ENCODE results near the gene PRICKLE4. TPM values are rescaled to one million over a fixed set of nuclear protein-coding genes. Genes with fewer than 3 reads are reported as not detected.

The PRICKLE4 gene
- total and polyA plus RNA-seq, 2 of the 13 experiments (the other 11 are each of a cell fraction or from before 2014, with no cell fraction given), result 0.92 to 1.2 TPM

DNA sequence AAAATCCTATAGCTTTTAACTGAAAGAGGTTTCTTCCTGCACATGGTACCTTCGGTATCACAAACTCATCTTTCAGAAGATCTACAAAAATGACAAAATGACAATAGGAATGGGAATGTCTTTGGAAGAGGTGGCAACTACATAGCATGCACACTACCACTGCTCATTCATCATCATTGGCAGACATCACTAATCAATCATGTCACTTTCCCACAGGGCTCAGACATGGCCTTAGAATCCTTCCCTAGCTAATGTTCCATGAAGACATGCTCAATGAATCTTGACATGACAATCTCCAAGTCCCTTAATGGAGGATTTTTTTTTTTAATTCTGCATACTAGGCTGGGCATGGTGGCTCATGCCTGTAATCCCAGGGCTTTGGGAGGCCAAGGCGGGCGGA is 30.2 kb upstream of the PRICKLE4 start:
- in situ Hi-C loops (cut with HindIII; ENCODE audit: extremely low pct_ligation_motif_present, low pct_unique_long_range_greater_than_20kb), result no loop called here
- intact Hi-C loops (cut with micrococcal nuclease; ENCODE audit: unreplicated experiment), result no loop called here
- Histone ChIP-seq H3K79me2 (ENCODE audit: insufficient read depth, low read length) (no peaks in the 10 kb centered on the region), H3K4me1 (ENCODE audit: insufficient read depth, low read length) (peaks cover 64% of the 10 kb centered on the region), H4K20me1 (ENCODE audit: insufficient read depth, low read length) (no peaks in the 10 kb centered on the region), H3K27ac (ENCODE audit: extremely low read length, insufficient read depth, low read length) (no peak overlapping the region), H3K9me3 (ENCODE audit: low read length) (no peaks in the 10 kb centered on the region), H3K4me2 (ENCODE audit: low read depth, low read length) (no peak overlapping the region), H2AFZ (ENCODE audit: low read length) (no peak overlapping the region), H3K27me3 (ENCODE audit: control insufficient read depth in 1 of 2, insufficient read depth in 2 of 2, low read length in 2 of 2) (no peaks in the 10 kb centered on the region), H3K4me3 (replicated peaks in 1 of 3; ENCODE audit: insufficient read depth in 1 of 3, low read depth in 2 of 3, low read length in 3 of 3) (no peak overlapping the region), H3K36me3 (replicated peaks in 1 of 2; ENCODE audit: control insufficient read depth in 1 of 2, insufficient read depth in 2 of 2, low read length in 2 of 2) (no peaks in the 10 kb centered on the region), H3K9ac (ENCODE audit: insufficient read depth, low read depth, low read length) (no peak overlapping the region)
- no peak for DNase-seq (ENCODE audit: low spot score)
- WGBS (ENCODE audit: low lambda C conversion rate), result 100% methylated on average over 3 of the region's 3 CpGs
- POLR2A ChIA-PET, result interaction anchor here (1.4 to 7.2 kb wide), 3 partner anchors 9 to 17 kb away, joined by 5 to 94 read pairs (median 12); no protein-coding TSS in a partner anchor
- BruUV-seq (replicated peaks), result no TSS peak
- CTCF ChIA-PET (ENCODE audit: low intra/inter-chr PET ratio, low total read pairs), result no interaction called here
- TF ChIP-seq HNRNPUL1 (IDR thresholded peaks at IDR 0.05; ENCODE audit: low read depth, low read length), result no peak
- no peak for TF ChIP-seq DPF2 (CRISPR knock-in tag; IDR thresholded peaks at IDR 0.05; ENCODE audit: borderline replicate concordance, low read depth)
- TF ChIP-seq, protein P1, sequence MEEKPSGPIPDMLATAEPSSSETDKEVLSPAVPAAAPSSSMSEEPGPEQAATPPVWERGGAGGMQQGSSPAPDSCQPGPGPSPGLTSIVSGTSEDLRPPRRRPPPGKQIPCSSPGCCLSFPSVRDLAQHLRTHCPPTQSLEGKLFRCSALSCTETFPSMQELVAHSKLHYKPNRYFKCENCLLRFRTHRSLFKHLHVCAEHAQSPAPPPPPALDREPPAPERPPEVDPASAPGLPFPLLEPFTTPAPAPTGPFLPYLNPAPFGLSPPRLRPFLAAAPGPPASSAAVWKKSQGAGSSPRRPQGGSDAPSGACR (CRISPR knock-in tag; IDR thresholded peaks at IDR 0.05), result no peak
- TF ChIP-seq, protein P2, sequence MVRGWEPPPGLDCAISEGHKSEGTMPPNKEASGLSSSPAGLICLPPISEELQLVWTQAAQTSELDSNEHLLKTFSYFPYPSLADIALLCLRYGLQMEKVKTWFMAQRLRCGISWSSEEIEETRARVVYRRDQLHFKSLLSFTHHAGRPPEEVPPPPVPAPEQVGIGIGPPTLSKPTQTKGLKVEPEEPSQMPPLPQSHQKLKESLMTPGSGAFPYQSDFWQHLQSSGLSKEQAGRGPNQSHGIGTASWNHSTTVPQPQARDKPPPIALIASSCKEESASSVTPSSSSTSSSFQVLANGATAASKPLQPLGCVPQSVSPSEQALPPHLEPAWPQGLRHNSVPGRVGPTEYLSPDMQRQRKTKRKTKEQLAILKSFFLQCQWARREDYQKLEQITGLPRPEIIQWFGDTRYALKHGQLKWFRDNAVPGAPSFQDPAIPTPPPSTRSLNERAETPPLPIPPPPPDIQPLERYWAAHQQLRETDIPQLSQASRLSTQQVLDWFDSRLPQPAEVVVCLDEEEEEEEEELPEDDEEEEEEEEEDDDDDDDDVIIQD (CRISPR knock-in tag; IDR thresholded peaks at IDR 0.05; ENCODE audit: low read depth), result no peak
- TF ChIP-seq PHB2 (IDR thresholded peaks at IDR 0.05; ENCODE audit: partially characterized antibody), result no peak
- no peak for TF ChIP-seq GTF2F1 (IDR thresholded peaks at IDR 0.05; ENCODE audit: low read length)
- TF ChIP-seq MYPOP (CRISPR knock-in tag; IDR thresholded peaks at IDR 0.05), result no peak
- no peak for FAIRE-seq
- no peak for ATAC-seq

Measured in HepG2 (cell line).